GM12878 (cell line): ENCODE results near the gene ADGRG1. TPM values are rescaled to one million over a fixed set of nuclear protein-coding genes. Genes with fewer than 3 reads are reported as not detected.

Source experiments
- ATAC-seq: fragments of 200-7000 bp; cut with Tn5 transposase; 3 replicates; pipeline ENCODE4 v1.9.1; 2020; ENCODE audit warnings: mild to moderate bottlenecking, moderate library complexity
- BruUV-seq: library from RNA; stranded (reverse); fragments of 400-500 nt; replicated peaks from 2 replicates; lab custom pipeline; 2021; lab: Mats Ljungman, UMichigan
- CTCF ChIA-PET: fragments of 300-600 bp; sonication (Branson Sonifier 250); formaldehyde crosslinking; extraction: SDS; loops from one replicate; lab custom pipeline; 2021; ENCODE audit warnings: inconsistent platforms; lab: Yijun Ruan, JAX
- POLR2A ChIA-PET: fragments of 350-600 bp; formaldehyde crosslinking; extraction: SDS; loops from one replicate; lab custom pipeline; 2021; ENCODE audit warnings: inconsistent platforms; lab: Charles Lee
- RAD21 ChIA-PET: fragments of 300-600 bp; sonication (Branson Sonifier 250); formaldehyde crosslinking; loops from one replicate; lab custom pipeline; 2023; ENCODE audit warnings: antibody characterized with exemption; ENCODE audit not compliant: unreplicated experiment; lab: Charles Lee
- SMC1A ChIA-PET: fragments of 300-600 bp; sonication (Branson Sonifier 250); formaldehyde crosslinking; loops from one replicate; lab custom pipeline; 2023; ENCODE audit not compliant: unreplicated experiment, uncharacterized antibody; lab: Charles Lee
- DNase-seq: peaks from one replicate; pipeline ENCODE4 v3.0.0-alpha.2; 2011; ENCODE audit warnings: low read depth, low spot score
- FAIRE-seq: peaks from 3 replicates; lab custom pipeline; 2011; peaks lifted over from hg19 to GRCh38; lab: Jason Lieb, UNC
- H2AFZ ChIP-seq: 2 replicates; pipeline ENCODE4 v1.6.0; 2011; ENCODE audit warnings: low read depth, low read length, control low read depth; ENCODE audit not compliant: control insufficient read depth
- H3K27ac ChIP-seq: 2 replicates; pipeline ENCODE4 v1.5.1; 2011; ENCODE audit warnings: control low read depth; ENCODE audit not compliant: control insufficient read depth, insufficient read depth
- H3K27me3 ChIP-seq, 2 experiments: replicated peaks in 1 of 2; 2 replicates each; pipeline versions ENCODE4 v1.6.0 to v1.6.1; 2011; ENCODE audit warnings: low read length in 1 of 2; ENCODE audit not compliant: control insufficient read depth in 2 of 2, insufficient read depth in 2 of 2
- H3K36me3 ChIP-seq, 2 experiments: 2 replicates each; pipeline ENCODE4 v1.5.1; 2011; ENCODE audit warnings: low read length in 1 of 2; ENCODE audit not compliant: control insufficient read depth in 2 of 2, insufficient read depth in 2 of 2
- H3K4me1 ChIP-seq: 2 replicates; pipeline ENCODE4 v1.6.1; 2011; ENCODE audit warnings: mild to moderate bottlenecking, low read length, moderate library complexity, mixed read lengths; ENCODE audit not compliant: control insufficient read depth, insufficient read depth
- H3K4me2 ChIP-seq: 2 replicates; pipeline ENCODE4 v1.6.0; 2011; ENCODE audit warnings: control low read depth; ENCODE audit not compliant: control insufficient read depth, insufficient read depth
- H3K4me3 ChIP-seq: fragments of 200-600 bp; sonication (generic); 2 replicates; pipeline ENCODE4 v1.5.1; 2016
- H3K79me2 ChIP-seq: 2 replicates; pipeline ENCODE4 v1.6.0; 2011; ENCODE audit warnings: low read length; ENCODE audit not compliant: control insufficient read depth, insufficient read depth
- H3K9ac ChIP-seq: 2 replicates; pipeline ENCODE4 v1.8.0; 2011; ENCODE audit warnings: low read length, control low read depth, mixed read lengths; ENCODE audit not compliant: control insufficient read depth, insufficient read depth
- H3K9me3 ChIP-seq: replicated peaks from 3 replicates; pipeline ENCODE4 v1.5.1; 2011; ENCODE audit warnings: mild to moderate bottlenecking, low read length; ENCODE audit not compliant: control insufficient read depth, insufficient read depth
- H4K20me1 ChIP-seq: 2 replicates; pipeline ENCODE4 v1.6.0; 2011; ENCODE audit not compliant: control insufficient read depth, insufficient read depth
- EP300 ChIP-seq, 2 experiments: fragments of 150-350 bp in 1 of 2; IDR thresholded peaks; 2 replicates each; pipeline ENCODE4 v1.6.1; 2011 to 2012; ENCODE audit warnings: low read depth in 2 of 2, low read length in 2 of 2, borderline replicate concordance in 1 of 2, improper control_type of control experiment in 1 of 2, inconsistent platforms in 1 of 2; ENCODE audit not compliant: control insufficient read depth in 1 of 2
- JUND ChIP-seq: IDR thresholded peaks from 2 replicates; pipeline ENCODE4 v1.6.1; 2012; ENCODE audit warnings: low read depth, mild to moderate bottlenecking, low read length, improper control_type of control experiment, moderate library complexity
- NR2F1 ChIP-seq: fragments of 450-650 bp; conservative IDR thresholded peaks from 2 replicates; pipeline ENCODE4 v1.6.1; 2017; ENCODE audit warnings: mild to moderate bottlenecking
- PAX5 ChIP-seq: IDR thresholded peaks from 2 replicates; pipeline ENCODE4 v1.6.1; 2011; ENCODE audit warnings: low read depth, low read length, borderline replicate concordance
- POLR2AphosphoS5 ChIP-seq: IDR thresholded peaks from 2 replicates; pipeline ENCODE4 v1.6.1; 2011; ENCODE audit warnings: mild to moderate bottlenecking, low read length, inconsistent platforms
- RB1 ChIP-seq: fragments of 450-650 bp; formaldehyde crosslinking; IDR thresholded peaks from 2 replicates; pipeline ENCODE4 v1.6.1; 2017; ENCODE audit warnings: mild to moderate bottlenecking, borderline replicate concordance
- SIN3A ChIP-seq: IDR thresholded peaks from 2 replicates; pipeline ENCODE4 v1.6.1; 2012; ENCODE audit warnings: low read depth, low read length, improper control_type of control experiment
- SMARCA5 ChIP-seq: fragments of 450-650 bp; IDR thresholded peaks from 2 replicates; pipeline ENCODE4 v1.6.1; 2017; ENCODE audit warnings: mild to moderate bottlenecking
- ZNF274 ChIP-seq: IDR thresholded peaks from one replicate; pipeline ENCODE4 v1.8.0; 2011; ENCODE audit not compliant: insufficient read length, insufficient read depth
- ZNF384 ChIP-seq: IDR thresholded peaks from 2 replicates; pipeline ENCODE4 v1.6.1; 2012; ENCODE audit warnings: low read depth, mild to moderate bottlenecking, low read length, improper control_type of control experiment, borderline replicate concordance
- ZNF592 ChIP-seq: fragments of 450-650 bp; IDR thresholded peaks from 2 replicates; pipeline ENCODE4 v1.6.1; 2017; ENCODE audit warnings: mild to moderate bottlenecking, moderate library complexity
- ZZZ3 ChIP-seq: IDR thresholded peaks from 2 replicates; pipeline ENCODE4 v1.6.1; 2011; ENCODE audit warnings: low read depth; ENCODE audit not compliant: control insufficient read depth, insufficient read length
- WGBS: methylation state at CpG from one replicate; pipeline ENCODE4 v1.1.6; 2016; ENCODE audit warnings: low lambda C conversion rate; ENCODE audit not compliant: insufficient replicate concordance, insufficient coverage; ENCODE audit errors: missing lambda C conversion rate; 5-methylcytosine and 5-hydroxymethylcytosine counted together
- in situ Hi-C: fragments of 300-500 bp; cut with MboI; formaldehyde crosslinking; loops from 9 replicates; pipeline ENCODE4 v1.14.3; 2018; ENCODE audit warnings: mixed read lengths
- intact Hi-C: fragments of 100-400 bp; cut with micrococcal nuclease; formaldehyde crosslinking; loops from one replicate; pipeline ENCODE4 v1.14.2; 2022; ENCODE audit not compliant: unreplicated experiment
- polyA plus RNA-seq, 11 experiments: library from polyadenylated mRNA; depleted of rRNA in 4 of 11; unstranded in 6 of 11; stranded (reverse) in 5 of 11; fragments of >200 nt; fragmentation: Nextera tagmentation in 4 of 11; fragmentation: Illumina TruSeq in 1 of 11; extraction: Ambion mirVana in 4 of 11; extraction: Trizol in 1 of 11; gene quantifications; 1 replicate in 1 of 11; 2 replicates in 10 of 11; pipeline versions ENCODE4 v1.2.1 to v1.2.3, GENCODE V29; 2011 to 2016; ENCODE audit warnings: inconsistent platforms in 2 of 11, missing spikeins in 2 of 11, low read depth in 1 of 11
- total RNA-seq, 4 experiments: library from RNA; depleted of rRNA in 3 of 4; stranded (reverse); fragments of >200 nt in 3 of 4; fragmentation: Illumina TruSeq in 1 of 4; extraction: Trizol in 1 of 4; gene quantifications; 2 replicates each; pipeline versions ENCODE4 v1.2.1 to v1.2.3, GENCODE V29; 2013 to 2021
- TF ChIP-seq, protein P1 (sequence below): fragments of 450-650 bp; IDR thresholded peaks from 2 replicates; pipeline ENCODE4 v1.6.1; 2018; ENCODE audit warnings: mild to moderate bottlenecking, low read depth, moderate library complexity; ENCODE audit not compliant: partially characterized antibody
- TF ChIP-seq, protein P2 (sequence below): IDR thresholded peaks from 2 replicates; pipeline ENCODE4 v1.6.1; 2011; ENCODE audit warnings: borderline replicate concordance, low read depth, mild to moderate bottlenecking, moderate library complexity, low read length; ENCODE audit not compliant: insufficient read depth, poor library complexity, severe bottlenecking

The ADGRG1 gene
- total and polyA plus RNA-seq, 10 of the 15 experiments (the other 5 are each of a cell fraction or from before 2014, with no cell fraction given), result 0.07 to 2.0 (median 0.75) TPM

DNA sequence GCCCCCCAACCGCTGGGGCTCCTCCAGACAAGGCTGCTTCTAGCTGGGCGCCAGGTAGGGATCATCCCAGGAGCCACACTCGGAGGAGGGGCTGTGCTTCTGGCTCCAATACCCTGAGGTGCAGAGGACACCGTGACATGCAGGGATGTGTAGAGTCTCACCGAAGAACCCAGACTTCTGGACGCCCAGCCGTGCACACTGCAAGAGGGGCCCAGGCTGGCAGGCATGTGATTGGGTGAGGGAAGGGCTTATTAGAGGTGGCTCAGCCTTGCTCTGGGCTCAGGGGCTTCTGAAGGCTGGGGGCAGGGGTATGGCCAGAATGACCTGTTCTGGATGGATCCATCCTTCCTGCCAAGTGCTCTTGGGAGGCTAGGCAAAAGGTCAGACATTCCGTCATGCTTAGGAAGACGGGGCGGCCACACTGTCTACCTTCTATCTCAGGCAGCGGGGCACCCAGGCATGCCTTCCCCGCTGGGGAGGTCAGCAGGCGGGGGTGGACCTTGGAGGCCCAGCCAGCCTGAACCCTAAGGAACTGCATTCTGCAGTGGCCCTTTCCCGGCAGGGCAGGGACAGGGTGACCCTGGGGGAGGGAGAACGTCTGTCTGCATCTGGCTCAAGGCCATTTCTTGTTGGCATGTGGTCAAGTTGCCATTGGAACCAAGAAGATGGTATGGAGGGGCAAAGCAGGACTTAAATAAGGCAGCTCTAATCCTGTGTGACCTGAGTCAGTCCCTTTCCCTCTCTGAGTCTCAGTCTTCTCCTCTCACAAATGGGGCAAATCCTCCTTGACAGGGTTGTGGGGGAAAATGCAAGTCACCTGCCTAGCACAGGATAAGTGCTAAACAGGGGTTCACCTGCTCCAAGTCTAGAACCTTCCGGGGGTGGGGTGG lies 5.8 kb upstream of the ADGRG1 start:
- Histone ChIP-seq H3K79me2 (no peaks in the 10 kb centered on the region), H3K4me2 (no peak overlapping the region), H3K4me3 (no peak overlapping the region), H3K9ac (no peak overlapping the region), H3K9me3 (no peaks in the 10 kb centered on the region), H2AFZ (no peak overlapping the region), H3K27ac (no peak overlapping the region), H4K20me1 (no peaks in the 10 kb centered on the region), H3K4me1 (no peaks in the 10 kb centered on the region), H3K36me3 (no peaks in the 10 kb centered on the region), H3K27me3 (peaks cover 0 to 3% of the 10 kb centered on the region in 2 experiments; a peak in 1 of 4 replicates)
- CTCF ChIA-PET, result interaction anchor here (0.6 to 1.3 kb wide), 4 partner anchors 11 to 33 kb away, joined by 3 to 5 read pairs (median 3); no protein-coding TSS in a partner anchor
- BruUV-seq, result no TSS peak
- SMC1A ChIA-PET, result interaction anchor here (2.8 kb wide), 1 partner anchor 13 kb away, joined by 11 read pairs; no protein-coding TSS in a partner anchor
- POLR2A ChIA-PET, result interaction anchor here (0.6 to 1.0 kb wide), 2 partner anchors 10 to 12 kb away, joined by 3 to 7 read pairs; no protein-coding TSS in a partner anchor
- intact Hi-C loops (no loop called here), in situ Hi-C loops (no loop called here)
- ATAC-seq, result no peak
- RAD21 ChIA-PET, result interaction anchor here (1.8 kb wide), 1 partner anchor 12 kb away, joined by 7 read pairs; no protein-coding TSS in a partner anchor
- no peak for FAIRE-seq
- WGBS, result 55% methylated on average over 16 of the region's 16 CpGs
- DNase-seq, result no peak
- TF ChIP-seq ZNF384, result no peak
- no peak for TF ChIP-seq SMARCA5
- TF ChIP-seq ZNF592, result no peak
- TF ChIP-seq, protein P1, sequence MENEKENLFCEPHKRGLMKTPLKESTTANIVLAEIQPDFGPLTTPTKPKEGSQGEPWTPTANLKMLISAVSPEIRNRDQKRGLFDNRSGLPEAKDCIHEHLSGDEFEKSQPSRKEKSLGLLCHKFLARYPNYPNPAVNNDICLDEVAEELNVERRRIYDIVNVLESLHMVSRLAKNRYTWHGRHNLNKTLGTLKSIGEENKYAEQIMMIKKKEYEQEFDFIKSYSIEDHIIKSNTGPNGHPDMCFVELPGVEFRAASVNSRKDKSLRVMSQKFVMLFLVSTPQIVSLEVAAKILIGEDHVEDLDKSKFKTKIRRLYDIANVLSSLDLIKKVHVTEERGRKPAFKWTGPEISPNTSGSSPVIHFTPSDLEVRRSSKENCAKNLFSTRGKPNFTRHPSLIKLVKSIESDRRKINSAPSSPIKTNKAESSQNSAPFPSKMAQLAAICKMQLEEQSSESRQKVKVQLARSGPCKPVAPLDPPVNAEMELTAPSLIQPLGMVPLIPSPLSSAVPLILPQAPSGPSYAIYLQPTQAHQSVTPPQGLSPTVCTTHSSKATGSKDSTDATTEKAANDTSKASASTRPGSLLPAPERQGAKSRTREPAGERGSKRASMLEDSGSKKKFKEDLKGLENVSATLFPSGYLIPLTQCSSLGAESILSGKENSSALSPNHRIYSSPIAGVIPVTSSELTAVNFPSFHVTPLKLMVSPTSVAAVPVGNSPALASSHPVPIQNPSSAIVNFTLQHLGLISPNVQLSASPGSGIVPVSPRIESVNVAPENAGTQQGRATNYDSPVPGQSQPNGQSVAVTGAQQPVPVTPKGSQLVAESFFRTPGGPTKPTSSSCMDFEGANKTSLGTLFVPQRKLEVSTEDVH, result no peak
- TF ChIP-seq, protein P2, sequence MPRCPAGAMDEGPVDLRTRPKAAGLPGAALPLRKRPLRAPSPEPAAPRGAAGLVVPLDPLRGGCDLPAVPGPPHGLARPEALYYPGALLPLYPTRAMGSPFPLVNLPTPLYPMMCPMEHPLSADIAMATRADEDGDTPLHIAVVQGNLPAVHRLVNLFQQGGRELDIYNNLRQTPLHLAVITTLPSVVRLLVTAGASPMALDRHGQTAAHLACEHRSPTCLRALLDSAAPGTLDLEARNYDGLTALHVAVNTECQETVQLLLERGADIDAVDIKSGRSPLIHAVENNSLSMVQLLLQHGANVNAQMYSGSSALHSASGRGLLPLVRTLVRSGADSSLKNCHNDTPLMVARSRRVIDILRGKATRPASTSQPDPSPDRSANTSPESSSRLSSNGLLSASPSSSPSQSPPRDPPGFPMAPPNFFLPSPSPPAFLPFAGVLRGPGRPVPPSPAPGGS, result no peak
- no peak for TF ChIP-seq JUND
- TF ChIP-seq RB1, result no peak
- TF ChIP-seq SIN3A, result no peak
- no peak for TF ChIP-seq ZZZ3
- no peak for TF ChIP-seq POLR2AphosphoS5
- TF ChIP-seq EP300 (IDR thresholded peaks at IDR 0.05; ENCODE audit: borderline replicate concordance in 1 of 2, control insufficient read depth in 1 of 2, low read depth in 2 of 2, low read length in 2 of 2), result no peak
- TF ChIP-seq PAX5, result no peak
- no peak for TF ChIP-seq ZNF274
- TF ChIP-seq NR2F1, result no peak
